ENCODE measurements around the gene MARK3. TPM values are rescaled to one million over a fixed set of nuclear protein-coding genes. Genes with fewer than 3 reads are reported as not detected.

MARK3 gene
- total RNA-seq, 1 experiment from 2014 or later: 189 TPM

GRCh38 chr14:103347091-103347815, 38.0 kb upstream of the MARK3 start:
- Histone ChIP-seq H3K9me3 (ENCODE audit: insufficient read depth, low read depth) (peaks cover 3% of the 10 kb centered on the region), H3K4me3 (no peak overlapping the region), H3K4me2 (no peak overlapping the region), H3K27me3 (ENCODE audit: insufficient read depth, low read depth) (no peaks in the 10 kb centered on the region), H3K27ac (no peak overlapping the region), H3K4me1 (replicated peaks; ENCODE audit: insufficient read depth) (peaks cover 6% of the 10 kb centered on the region; the same call in 1 of the 2 replicates), H3K9me2 (ENCODE audit: insufficient read depth) (no peaks in the 10 kb centered on the region), H3F3A (ENCODE audit: insufficient read depth, low read depth) (peaks cover 70% of the 10 kb centered on the region), H3K79me2 (ENCODE audit: low read depth) (no peaks in the 10 kb centered on the region), H2AFZ (no peak overlapping the region), H3K36me3 (ENCODE audit: low read depth) (peaks cover 25% of the 10 kb centered on the region), H4K20me1 (ENCODE audit: insufficient read depth) (peaks cover 33% of the 10 kb centered on the region)
- no TSS peak for BruUV-seq (replicated peaks)
- intact Hi-C loops (cut with micrococcal nuclease; ENCODE audit: unreplicated experiment): no loop called here
- DNase-seq: no peak
- POLR2A ChIA-PET (ENCODE audit: unreplicated experiment): interaction anchor here (0.5 to 0.7 kb wide), 2 partner anchors 15 to 16 kb away, joined by 6 to 7 read pairs; no protein-coding TSS in a partner anchor
- CTCF ChIA-PET: interaction anchor here (0.6 kb wide), 1 partner anchor 708 kb away, joined by 7 read pairs; no protein-coding TSS in a partner anchor
- TF ChIP-seq, protein P1, sequence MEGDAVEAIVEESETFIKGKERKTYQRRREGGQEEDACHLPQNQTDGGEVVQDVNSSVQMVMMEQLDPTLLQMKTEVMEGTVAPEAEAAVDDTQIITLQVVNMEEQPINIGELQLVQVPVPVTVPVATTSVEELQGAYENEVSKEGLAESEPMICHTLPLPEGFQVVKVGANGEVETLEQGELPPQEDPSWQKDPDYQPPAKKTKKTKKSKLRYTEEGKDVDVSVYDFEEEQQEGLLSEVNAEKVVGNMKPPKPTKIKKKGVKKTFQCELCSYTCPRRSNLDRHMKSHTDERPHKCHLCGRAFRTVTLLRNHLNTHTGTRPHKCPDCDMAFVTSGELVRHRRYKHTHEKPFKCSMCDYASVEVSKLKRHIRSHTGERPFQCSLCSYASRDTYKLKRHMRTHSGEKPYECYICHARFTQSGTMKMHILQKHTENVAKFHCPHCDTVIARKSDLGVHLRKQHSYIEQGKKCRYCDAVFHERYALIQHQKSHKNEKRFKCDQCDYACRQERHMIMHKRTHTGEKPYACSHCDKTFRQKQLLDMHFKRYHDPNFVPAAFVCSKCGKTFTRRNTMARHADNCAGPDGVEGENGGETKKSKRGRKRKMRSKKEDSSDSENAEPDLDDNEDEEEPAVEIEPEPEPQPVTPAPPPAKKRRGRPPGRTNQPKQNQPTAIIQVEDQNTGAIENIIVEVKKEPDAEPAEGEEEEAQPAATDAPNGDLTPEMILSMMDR (conservative IDR thresholded peaks at IDR 0.05): no peak
- no peak for TF ChIP-seq EZH2 (IDR thresholded peaks at IDR 0.05; ENCODE audit: low read depth)

- Histone ChIP-seq H4K20me1 (ENCODE audit: insufficient read depth) (peaks cover 24% of the 10 kb centered on the region), H3K4me2 (no peak overlapping the region), H3K36me3 (ENCODE audit: low read depth) (peaks cover 16% of the 10 kb centered on the region), H2AFZ (no peak overlapping the region), H3K4me1 (replicated peaks; ENCODE audit: insufficient read depth) (peaks cover 6% of the 10 kb centered on the region; the same call in 1 of the 2 replicates), H3K27ac (no peak overlapping the region), H3K79me2 (ENCODE audit: low read depth) (no peaks in the 10 kb centered on the region), H3K9me3 (ENCODE audit: insufficient read depth, low read depth) (peaks cover 6% of the 10 kb centered on the region), H3K4me3 (no peak overlapping the region), H3F3A (ENCODE audit: insufficient read depth, low read depth) (peaks cover 67% of the 10 kb centered on the region), H3K27me3 (ENCODE audit: insufficient read depth, low read depth) (no peaks in the 10 kb centered on the region), H3K9me2 (ENCODE audit: insufficient read depth) (no peaks in the 10 kb centered on the region)
- TF ChIP-seq EZH2 (IDR thresholded peaks at IDR 0.05; ENCODE audit: low read depth): no peak
- TF ChIP-seq, protein P1 (conservative IDR thresholded peaks at IDR 0.05): no peak
- no TSS peak for BruUV-seq (replicated peaks)
- intact Hi-C loops (cut with micrococcal nuclease; ENCODE audit: unreplicated experiment): no loop called here
- ChIA-PET CTCF (no interaction called here), POLR2A (ENCODE audit: unreplicated experiment) (interaction anchor here (0.5 kb wide), 1 partner anchor 17 kb away, joined by 7 read pairs; no protein-coding TSS in a partner anchor)
- no peak for DNase-seq
These were observed 37.1 kb upstream of the MARK3 start for GRCh38 chr14:103348154-103348553.

GRCh38 chr14:103349982-103350381, 35.2 kb upstream of the MARK3 start:
- Histone ChIP-seq H3K9me3 (ENCODE audit: insufficient read depth, low read depth) (peaks cover 9% of the 10 kb centered on the region), H3K27ac (no peak overlapping the region), H3K9me2 (ENCODE audit: insufficient read depth) (no peaks in the 10 kb centered on the region), H3K27me3 (ENCODE audit: insufficient read depth, low read depth) (no peaks in the 10 kb centered on the region), H4K20me1 (ENCODE audit: insufficient read depth) (peaks cover 5% of the 10 kb centered on the region; the same call in 1 of the 2 replicates), H3K36me3 (ENCODE audit: low read depth) (no peaks in the 10 kb centered on the region), H3K4me1 (replicated peaks; ENCODE audit: insufficient read depth) (peaks cover 16% of the 10 kb centered on the region), H3K4me3 (no peak overlapping the region), H3F3A (ENCODE audit: insufficient read depth, low read depth) (peaks cover 67% of the 10 kb centered on the region), H3K4me2 (no peak overlapping the region), H2AFZ (no peak overlapping the region), H3K79me2 (ENCODE audit: low read depth) (no peaks in the 10 kb centered on the region)
- no peak for DNase-seq
- ChIA-PET CTCF (no interaction called here), POLR2A (ENCODE audit: unreplicated experiment) (no interaction called here)
- TF ChIP-seq EZH2 (IDR thresholded peaks at IDR 0.05; ENCODE audit: low read depth): no peak
- TF ChIP-seq, protein P1 (conservative IDR thresholded peaks at IDR 0.05): no peak
- no TSS peak for BruUV-seq (replicated peaks)
- intact Hi-C loops (cut with micrococcal nuclease; ENCODE audit: unreplicated experiment): loop anchor here (5.0 kb wide), 1 partner anchor 53 kb away; no protein-coding TSS in a partner anchor

Data from PC-9 (cell line).